Kidney epithelial cell (primary cell): ENCODE results near the gene ZNF277. TPM values are rescaled to one million over a fixed set of nuclear protein-coding genes. Genes with fewer than 3 reads are reported as not detected.

ENCODE experiments used
- DNase-seq: peaks from one replicate; pipeline ENCODE4 v3.0.0-alpha.2; 2010; ENCODE audit warnings: low read depth
- H3K27me3 ChIP-seq: 2 replicates; pipeline ENCODE4 v1.6.0; 2011; ENCODE audit warnings: low read length; ENCODE audit not compliant: control insufficient read depth, insufficient read depth
- H3K36me3 ChIP-seq: 2 replicates; pipeline ENCODE4 v1.5.1; 2011; ENCODE audit warnings: low read length; ENCODE audit not compliant: control insufficient read depth, insufficient read depth
- H3K4me3 ChIP-seq: 2 replicates; pipeline ENCODE4 v1.5.1; 2011; ENCODE audit warnings: low read depth, mild to moderate bottlenecking, control low read depth, low read length
- total RNA-seq: library from RNA; depleted of rRNA; stranded (reverse); fragments of >200 nt; gene quantifications from 2 replicates; pipeline ENCODE4 v1.2.3, GENCODE V29; 2015
- TF ChIP-seq, protein P1 (sequence below): IDR thresholded peaks from 2 replicates; pipeline ENCODE4 v1.5.1; 2011; ENCODE audit warnings: mild to moderate bottlenecking, moderate library complexity, low read length, control low read depth, inconsistent platforms; ENCODE audit not compliant: insufficient read depth, poor library complexity, severe bottlenecking

Gene ZNF277
- total RNA-seq, 1 donor from 2014 or later: 34.6 TPM

DNA sequence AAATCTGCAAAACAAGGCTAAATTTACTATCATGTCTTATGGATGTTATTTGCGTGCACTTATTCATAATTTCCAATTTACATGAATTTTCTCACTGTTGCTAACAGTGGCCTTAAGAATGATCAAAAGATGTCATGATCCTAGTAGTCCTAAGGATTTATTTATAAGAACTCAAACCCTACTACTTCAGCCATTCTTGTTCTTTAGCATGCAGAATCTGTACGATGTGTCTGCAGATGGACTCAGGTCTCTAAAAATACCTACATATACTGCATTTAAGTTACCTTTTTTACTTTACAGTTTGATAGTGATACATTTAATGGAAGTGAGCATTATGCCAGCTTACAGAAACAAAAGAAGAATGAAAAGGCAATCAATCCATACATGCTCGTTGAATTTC lies 91.2 kb downstream of the ZNF277 start:
- no peak overlapping the region for H3K4me3 ChIP-seq
- H3K27me3 ChIP-seq: no peaks in the 10 kb centered on the region
- no peaks in the 10 kb centered on the region for H3K36me3 ChIP-seq
- DNase-seq: no peak
- TF ChIP-seq, protein P1, sequence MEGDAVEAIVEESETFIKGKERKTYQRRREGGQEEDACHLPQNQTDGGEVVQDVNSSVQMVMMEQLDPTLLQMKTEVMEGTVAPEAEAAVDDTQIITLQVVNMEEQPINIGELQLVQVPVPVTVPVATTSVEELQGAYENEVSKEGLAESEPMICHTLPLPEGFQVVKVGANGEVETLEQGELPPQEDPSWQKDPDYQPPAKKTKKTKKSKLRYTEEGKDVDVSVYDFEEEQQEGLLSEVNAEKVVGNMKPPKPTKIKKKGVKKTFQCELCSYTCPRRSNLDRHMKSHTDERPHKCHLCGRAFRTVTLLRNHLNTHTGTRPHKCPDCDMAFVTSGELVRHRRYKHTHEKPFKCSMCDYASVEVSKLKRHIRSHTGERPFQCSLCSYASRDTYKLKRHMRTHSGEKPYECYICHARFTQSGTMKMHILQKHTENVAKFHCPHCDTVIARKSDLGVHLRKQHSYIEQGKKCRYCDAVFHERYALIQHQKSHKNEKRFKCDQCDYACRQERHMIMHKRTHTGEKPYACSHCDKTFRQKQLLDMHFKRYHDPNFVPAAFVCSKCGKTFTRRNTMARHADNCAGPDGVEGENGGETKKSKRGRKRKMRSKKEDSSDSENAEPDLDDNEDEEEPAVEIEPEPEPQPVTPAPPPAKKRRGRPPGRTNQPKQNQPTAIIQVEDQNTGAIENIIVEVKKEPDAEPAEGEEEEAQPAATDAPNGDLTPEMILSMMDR: no peak

DNA sequence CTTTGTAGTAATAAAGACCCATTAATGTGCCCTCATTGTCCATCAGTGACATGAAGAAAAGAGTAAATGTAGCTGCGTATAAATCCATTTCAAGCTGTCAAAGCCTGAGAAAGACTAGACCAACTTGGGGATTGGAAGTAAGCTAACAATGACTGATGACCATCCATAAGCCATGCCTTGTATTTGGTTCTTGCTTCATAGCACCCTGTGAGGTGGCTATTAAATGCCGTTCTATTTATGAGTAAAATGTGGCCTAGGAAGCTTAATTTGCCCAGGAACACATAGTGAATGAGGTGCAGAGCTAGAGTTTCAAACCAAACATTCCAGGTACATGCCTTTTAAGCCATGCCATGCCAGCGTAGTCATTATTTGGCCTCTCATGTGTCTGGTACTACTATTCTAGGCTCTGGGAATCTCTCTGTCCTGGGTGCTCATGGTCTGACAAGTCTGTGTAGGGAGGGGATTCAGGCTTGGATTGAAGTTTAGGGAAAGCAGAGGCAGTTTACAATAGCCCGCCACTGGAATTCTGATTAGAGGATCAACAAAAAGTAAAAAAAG lies 92.1 kb downstream of the ZNF277 start:
- Histone ChIP-seq H3K36me3 (no peaks in the 10 kb centered on the region), H3K4me3 (no peak overlapping the region), H3K27me3 (no peaks in the 10 kb centered on the region)
- TF ChIP-seq, protein P1: no peak
- no peak for DNase-seq

DNA sequence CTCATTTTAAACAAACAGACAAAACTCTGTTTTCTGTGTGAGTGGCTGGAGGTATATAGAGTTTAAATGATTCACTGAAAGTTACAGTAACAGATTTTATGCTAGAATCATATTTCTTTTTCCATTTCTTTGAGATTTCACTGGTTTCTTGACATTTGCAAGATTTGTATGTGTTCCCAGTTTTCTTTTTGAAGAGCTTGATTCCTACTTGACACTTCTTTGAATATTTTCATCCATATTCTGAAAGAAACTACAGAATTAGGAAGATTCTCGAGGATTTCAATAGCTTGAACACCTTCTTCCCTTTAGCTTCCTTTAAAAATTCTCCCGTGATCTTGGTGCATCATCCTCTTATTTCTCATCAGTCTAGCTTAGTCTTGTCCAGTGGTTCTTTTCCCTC lies 93.6 kb downstream of the ZNF277 start:
- DNase-seq: no peak
- Histone ChIP-seq H3K27me3 (no peaks in the 10 kb centered on the region), H3K36me3 (no peaks in the 10 kb centered on the region), H3K4me3 (no peak overlapping the region)
- TF ChIP-seq, protein P1: no peak

DNA sequence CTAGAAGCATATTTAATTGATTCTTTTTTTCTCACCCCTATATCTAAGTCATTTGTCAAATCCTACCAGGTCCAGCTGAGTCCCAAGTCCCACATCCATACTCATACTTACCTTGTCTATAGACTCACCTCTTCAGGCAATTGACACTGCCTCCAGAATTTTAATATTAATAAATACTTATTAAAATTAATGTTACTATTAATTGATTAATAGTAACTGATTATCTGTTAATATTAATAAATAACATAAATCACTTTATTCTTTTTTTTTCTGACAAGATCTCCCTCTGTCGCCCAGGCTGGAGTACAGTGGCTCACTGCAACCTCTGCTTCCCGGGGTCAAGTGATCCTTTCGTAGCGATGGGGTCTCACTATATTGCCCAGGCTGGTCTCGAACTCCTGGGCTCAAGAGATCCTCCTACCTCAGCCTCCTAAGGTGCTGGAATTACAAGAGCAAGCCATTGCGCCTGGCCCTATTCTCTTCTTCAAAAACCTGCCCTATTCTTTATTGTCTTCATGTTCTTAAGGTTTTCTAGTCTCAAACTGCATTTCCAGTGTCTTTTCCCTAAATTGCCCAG lies 94.4 kb downstream of the ZNF277 start:
- no peak for DNase-seq
- Histone ChIP-seq H3K4me3 (no peak overlapping the region), H3K36me3 (no peaks in the 10 kb centered on the region), H3K27me3 (no peaks in the 10 kb centered on the region)
- TF ChIP-seq, protein P1: no peak

DNA sequence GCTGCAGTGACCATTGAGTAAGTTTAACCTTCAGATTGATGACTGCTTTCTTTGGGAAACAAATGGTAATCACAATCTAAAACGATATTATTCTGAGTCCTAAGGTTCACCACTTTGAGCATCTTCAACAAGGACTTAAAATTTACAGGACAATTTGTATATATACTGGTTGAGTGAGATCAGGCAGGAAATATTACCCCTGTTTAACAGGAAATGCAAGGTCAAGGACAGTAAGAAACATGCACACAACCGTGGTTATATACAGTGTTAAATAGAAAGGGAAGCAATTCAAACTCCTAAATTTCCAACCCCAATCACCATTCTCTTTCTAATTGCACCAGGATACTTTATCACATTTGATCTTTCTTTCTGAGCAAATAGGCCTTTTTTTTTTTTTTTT lies 96.1 kb downstream of the ZNF277 start:
- no peaks in the 10 kb centered on the region for H3K27me3 ChIP-seq
- TF ChIP-seq, protein P1: no peak
- no peaks in the 10 kb centered on the region for H3K36me3 ChIP-seq
- H3K4me3 ChIP-seq: no peak overlapping the region
- DNase-seq: no peak

DNA sequence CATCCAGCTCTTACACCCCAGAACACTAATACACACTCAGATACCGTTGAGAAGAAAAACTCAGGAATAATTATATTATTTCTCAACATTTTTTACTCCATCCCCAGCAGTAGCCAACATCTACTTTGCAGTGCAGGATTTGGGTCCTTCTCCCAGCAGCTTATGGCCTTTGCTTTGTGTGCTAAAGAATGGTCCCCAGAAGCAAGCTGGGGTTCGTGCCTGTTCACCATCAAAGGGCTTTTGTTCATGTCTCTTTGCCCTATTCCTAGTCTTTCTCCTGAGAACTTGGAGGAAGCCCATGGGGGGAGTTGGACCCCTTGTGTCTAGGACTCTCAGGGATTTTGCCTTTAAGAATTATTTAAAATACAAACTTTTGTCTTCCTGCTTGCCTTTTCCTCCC lies 100.4 kb downstream of the ZNF277 start:
- Histone ChIP-seq H3K27me3 (no peaks in the 10 kb centered on the region), H3K4me3 (no peak overlapping the region), H3K36me3 (no peaks in the 10 kb centered on the region)
- DNase-seq: no peak
- TF ChIP-seq, protein P1: no peak
